K562 (cell line): Measurements from ENCODE around the gene TEKT2. TPM values are rescaled to one million over a fixed set of nuclear protein-coding genes. Genes with fewer than 3 reads are reported as not detected.

Experiments used
- ATAC-seq: fragments of 200-7000 bp; cut with Tn5 transposase; 3 replicates; pipeline ENCODE4 v1.9.1; 2020; ENCODE audit warnings: moderate library complexity
- BruUV-seq: library from RNA; stranded (reverse); fragments of 400-500 nt; replicated peaks from 2 replicates; lab custom pipeline; 2021; lab: Mats Ljungman, UMichigan
- CTCF ChIA-PET: fragments of 300-600 bp; formaldehyde crosslinking; extraction: SDS; loops from one replicate; lab custom pipeline; 2021; ENCODE audit warnings: low intra/inter-chr PET ratio; lab: Yijun Ruan, JAX
- POLR2A ChIA-PET: fragments of 300-600, 350-650 bp; sonication (Branson Sonifier 250); formaldehyde crosslinking; extraction: SDS; loops from one replicate; lab custom pipeline; 2021; ENCODE audit warnings: antibody characterized with exemption, inconsistent platforms; lab: Yijun Ruan, JAX
- DNase-seq, 4 experiments: peaks; one replicate each; pipeline versions ENCODE4 v3.0.0 to v3.0.0-alpha.2; 2011 to 2018; ENCODE audit warnings: low spot score in 3 of 4, mixed read lengths in 3 of 4; ENCODE audit errors: extremely low read depth in 1 of 4
- FAIRE-seq: peaks from 2 replicates; lab custom pipeline; 2011; peaks lifted over from hg19 to GRCh38; lab: Jason Lieb, UNC
- H2AFZ ChIP-seq: 2 replicates; pipeline ENCODE4 v1.6.0; 2011; ENCODE audit warnings: low read depth, low read length, control low read depth, inconsistent platforms
- H3K27ac ChIP-seq: fragments of 200-600 bp; 3 replicates; pipeline ENCODE4 v1.8.0; 2011; ENCODE audit warnings: low read depth, mild to moderate bottlenecking, control low read depth, inconsistent platforms, low read length, moderate library complexity, mixed read lengths; ENCODE audit errors: extremely low read depth
- H3K27me3 ChIP-seq, 2 experiments: fragments of 300-600 bp in 1 of 2; 2 replicates in 1 of 2; 3 replicates in 1 of 2; pipeline versions ENCODE4 v1.6.0 to v1.8.0; 2011; ENCODE audit warnings: inconsistent platforms in 2 of 2, low read length in 2 of 2, mild to moderate bottlenecking in 1 of 2, mixed read lengths in 1 of 2, moderate library complexity in 1 of 2; ENCODE audit not compliant: control insufficient read depth in 2 of 2, insufficient read depth in 2 of 2
- H3K36me3 ChIP-seq: fragments of 300-600 bp; 3 replicates; pipeline ENCODE4 v1.8.0; 2011; ENCODE audit warnings: mild to moderate bottlenecking, low read length, inconsistent platforms; ENCODE audit not compliant: control insufficient read depth, insufficient read depth
- H3K4me1 ChIP-seq, 2 experiments: fragments of 200-600 bp in 1 of 2; replicated peaks in 1 of 2; 2 replicates in 1 of 2; 3 replicates in 1 of 2; pipeline versions ENCODE4 v1.5.1 to v1.8.0; 2011; ENCODE audit warnings: inconsistent platforms in 2 of 2, low read length in 2 of 2, mild to moderate bottlenecking in 1 of 2, mixed read lengths in 1 of 2, moderate library complexity in 1 of 2; ENCODE audit not compliant: control insufficient read depth in 2 of 2, insufficient read depth in 2 of 2
- H3K4me2 ChIP-seq: 2 replicates; pipeline ENCODE4 v1.6.1; 2011; ENCODE audit warnings: low read length, control low read depth, inconsistent platforms, mixed read lengths; ENCODE audit not compliant: insufficient read depth
- H3K4me3 ChIP-seq: fragments of 200-600 bp; sonication (generic), shearing (Covaris generic); 2 replicates; pipeline ENCODE4 v1.5.1; 2016; ENCODE audit warnings: control low read depth, inconsistent platforms
- H3K79me2 ChIP-seq: fragments of 200-600 bp; 3 replicates; pipeline ENCODE4 v1.8.0; 2011; ENCODE audit warnings: low read length, inconsistent platforms; ENCODE audit not compliant: control insufficient read depth, insufficient read depth
- H3K9ac ChIP-seq, 2 experiments: 2 replicates each; pipeline versions ENCODE4 v1.6.0 to v1.6.1; 2011; ENCODE audit warnings: low read depth in 2 of 2, low read length in 2 of 2, control low read depth in 1 of 2, inconsistent platforms in 1 of 2, mild to moderate bottlenecking in 1 of 2, mixed read lengths in 1 of 2; ENCODE audit not compliant: insufficient read depth in 1 of 2
- H3K9me1 ChIP-seq: one replicate; pipeline ENCODE4 v1.6.0; 2011; ENCODE audit warnings: inconsistent platforms, mild to moderate bottlenecking, low read length, moderate library complexity; ENCODE audit not compliant: control insufficient read depth, insufficient read depth
- H3K9me3 ChIP-seq: replicated peaks from 2 replicates; pipeline ENCODE4 v1.5.1; 2011; ENCODE audit warnings: low read depth, low read length, inconsistent platforms; ENCODE audit not compliant: control insufficient read depth, insufficient read depth
- H4K20me1 ChIP-seq: replicated peaks from 2 replicates; pipeline ENCODE4 v1.6.1; 2011; ENCODE audit warnings: low read length, inconsistent platforms, mixed read lengths; ENCODE audit not compliant: control insufficient read depth, insufficient read depth
- NRF1 ChIP-seq, 2 experiments: fragments of 450-650 bp; IDR thresholded peaks in 1 of 2; conservative IDR thresholded peaks in 1 of 2; 2 replicates each; pipeline ENCODE4 v1.6.1; 2014; ENCODE audit warnings: mild to moderate bottlenecking in 2 of 2
- ZNF124 ChIP-seq: sonication (generic); formaldehyde crosslinking; IDR thresholded peaks from 2 replicates; pipeline ENCODE4 v1.8.1; 2022; ENCODE audit warnings: missing genetic modification reagents
- WGBS: fragments of 100-300 bp; shearing (Covaris generic); methylation state at CpG from one replicate; pipeline ENCODE4 v1.1.6; 2016; ENCODE audit warnings: low coverage, mixed read lengths; ENCODE audit not compliant: insufficient coverage; ENCODE audit errors: missing lambda C conversion rate; 5-methylcytosine and 5-hydroxymethylcytosine counted together
- in situ Hi-C: fragments of 300-500 bp; cut with MboI; formaldehyde crosslinking; loops from 4 replicates; pipeline ENCODE4 v1.15.0; 2018; ENCODE audit warnings: inconsistent platforms, mixed read lengths
- intact Hi-C: fragments of 100-400 bp; cut with micrococcal nuclease; formaldehyde crosslinking; loops from 2 replicates; pipeline ENCODE4 v1.14.2; 2022
- polyA plus RNA-seq, 8 experiments: library from polyadenylated mRNA; depleted of rRNA in 4 of 8; stranded (reverse) in 5 of 8; unstranded in 3 of 8; fragments of >200 nt; fragmentation: Nextera tagmentation in 2 of 8; fragmentation: Illumina TruSeq in 1 of 8; extraction: Ambion mirVana in 2 of 8; extraction: Trizol in 1 of 8; gene quantifications; 2 replicates each; pipeline versions ENCODE4 v1.2.1 to v1.2.3, GENCODE V29; 2011 to 2014; ENCODE audit warnings: inconsistent platforms in 1 of 8, missing spikeins in 1 of 8
- total RNA-seq, 7 experiments: library from RNA; depleted of rRNA in 6 of 7; stranded (reverse); fragments of >200 nt in 6 of 7; fragmentation: Illumina TruSeq in 2 of 7; extraction: Trizol in 2 of 7; gene quantifications; 2 replicates each; pipeline versions ENCODE4 v1.2.1 to v1.2.3, GENCODE V29; 2011 to 2021; ENCODE audit warnings: low replicate concordance in 1 of 7
- TF ChIP-seq, protein P1 (sequence below): fragments of 450-650 bp; IDR thresholded peaks from 2 replicates; pipeline ENCODE4 v1.6.1; 2016

TEKT2 gene
- total and polyA plus RNA-seq, 9 of the 15 experiments (the other 6 are each of a cell fraction or from before 2014, with no cell fraction given): 0.06 to 0.94 (median 0.30) TPM; not detected in 1

- intact Hi-C loops (no loop called here), in situ Hi-C loops (no loop called here)
- peaks cover 11% of the 10 kb centered on the region; the same call in 1 of the 2 replicates for H4K20me1 ChIP-seq
- peaks cover 14% of the 10 kb centered on the region for H3K79me2 ChIP-seq
- no peak overlapping the region for H2AFZ ChIP-seq
- no peak for FAIRE-seq
- no peak overlapping the region for H3K27ac ChIP-seq
- DNase-seq: no peak
- H3K4me2 ChIP-seq: no peak overlapping the region
- no peaks in the 10 kb centered on the region for H3K27me3 ChIP-seq
- ChIA-PET CTCF (interaction anchor here (0.6 to 5.8 kb wide), 2 partner anchors 37 to 62 kb away, joined by 3 to 116 read pairs; no protein-coding TSS in a partner anchor), POLR2A (no interaction called here)
- BruUV-seq: no TSS peak
- TF ChIP-seq, protein P1, sequence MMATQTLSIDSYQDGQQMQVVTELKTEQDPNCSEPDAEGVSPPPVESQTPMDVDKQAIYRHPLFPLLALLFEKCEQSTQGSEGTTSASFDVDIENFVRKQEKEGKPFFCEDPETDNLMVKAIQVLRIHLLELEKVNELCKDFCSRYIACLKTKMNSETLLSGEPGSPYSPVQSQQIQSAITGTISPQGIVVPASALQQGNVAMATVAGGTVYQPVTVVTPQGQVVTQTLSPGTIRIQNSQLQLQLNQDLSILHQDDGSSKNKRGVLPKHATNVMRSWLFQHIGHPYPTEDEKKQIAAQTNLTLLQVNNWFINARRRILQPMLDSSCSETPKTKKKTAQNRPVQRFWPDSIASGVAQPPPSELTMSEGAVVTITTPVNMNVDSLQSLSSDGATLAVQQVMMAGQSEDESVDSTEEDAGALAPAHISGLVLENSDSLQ: peak; percentile 35; the same call in 1 of the 2 replicates
- no peak for TF ChIP-seq ZNF124 (CRISPR knock-in tag)
- peaks cover 52% of the 10 kb centered on the region for H3K36me3 ChIP-seq
- WGBS: 80% methylated on average over 5 of the region's 5 CpGs
- H3K9ac ChIP-seq: no peak overlapping the region
- no peaks in the 10 kb centered on the region for H3K9me3 ChIP-seq
- no peak overlapping the region for H3K4me3 ChIP-seq
- H3K9me1 ChIP-seq: peaks cover 4% of the 10 kb centered on the region
- no peak for ATAC-seq
- H3K4me1 ChIP-seq: peaks cover 5 to 6% of the 10 kb centered on the region in 2 experiments; a peak in 3 of 5 replicates
Observed at GRCh38 chr1:36137226-36137625, 53.3 kb downstream of the TEKT2 start.

DNA sequence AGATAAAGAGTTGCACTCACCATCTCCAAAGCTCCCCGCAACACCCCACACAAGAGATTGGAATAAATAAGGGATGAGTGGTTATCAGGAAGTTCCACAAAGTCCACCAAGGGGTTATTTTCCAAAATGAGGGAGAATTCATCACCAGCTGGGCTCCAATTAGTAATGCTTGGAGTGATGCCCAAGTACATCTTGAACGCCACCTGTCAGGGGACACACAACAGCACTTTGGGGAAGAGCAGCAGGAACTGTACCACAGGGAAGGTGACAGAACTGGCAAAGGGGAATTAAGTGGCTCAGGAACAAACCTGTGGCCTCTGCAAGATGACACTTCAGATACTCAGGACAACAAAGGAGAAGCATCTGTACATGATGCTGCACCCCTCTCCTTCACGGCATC is 53.9 kb downstream of the TEKT2 start:
- Histone ChIP-seq H2AFZ (no peak overlapping the region), H3K9ac (no peak overlapping the region), H3K9me3 (no peaks in the 10 kb centered on the region), H3K4me2 (no peak overlapping the region), H3K4me3 (no peak overlapping the region), H3K27ac (no peak overlapping the region), H3K79me2 (peaks cover 18% of the 10 kb centered on the region), H3K36me3 (peaks cover 55% of the 10 kb centered on the region), H3K9me1 (peaks cover 4% of the 10 kb centered on the region), H4K20me1 (peaks cover 11% of the 10 kb centered on the region; the same call in 1 of the 2 replicates), H3K27me3 (no peaks in the 10 kb centered on the region), H3K4me1 (peaks cover 5 to 6% of the 10 kb centered on the region in 2 experiments; a peak in 3 of 5 replicates)
- WGBS: 92% methylated on average over 3 of the region's 3 CpGs
- no peak for TF ChIP-seq NRF1 (conservative IDR thresholded peaks at IDR 0.05 in 1 of 2, IDR thresholded peaks at IDR 0.05 in 1 of 2)
- no peak for DNase-seq
- POLR2A ChIA-PET: no interaction called here
- ATAC-seq: no peak
- in situ Hi-C loops (no loop called here), intact Hi-C loops (no loop called here)
- CTCF ChIA-PET: interaction anchor here (0.6 to 5.8 kb wide), 2 partner anchors 38 to 118 kb away, joined by 3 to 116 read pairs; no protein-coding TSS in a partner anchor
- no TSS peak for BruUV-seq
- FAIRE-seq: no peak

Other genes with a start within 250 kb of the TEKT2 start
Only the 7 nearest of the 9 such genes appear.
- gene AGO1, start 200.9 kb upstream of the TEKT2 start, total RNA-seq (2014; rRNA removed): 26.0 and 30.2 TPM in 2 replicates
- gene AGO1, start 200.9 kb upstream of the TEKT2 start, total RNA-seq (2014; rRNA removed; fragmentation: Illumina TruSeq; extraction: Trizol): 27.4 and 29.5 TPM in 2 replicates
- gene AGO1, start 200.9 kb upstream of the TEKT2 start, total RNA-seq (2015; rRNA removed; fragmentation: Illumina TruSeq; extraction: Trizol): 26.1 and 26.5 TPM in 2 replicates
- 59.4 and 64.2 TPM in 2 replicates for gene AGO1, start 200.9 kb upstream of the TEKT2 start, total RNA-seq (2021)
- gene AGO1, start 200.9 kb upstream of the TEKT2 start, polyA plus RNA-seq (2011; rRNA removed): 21.2 and 25.7 TPM in 2 replicates
- gene AGO1, start 200.9 kb upstream of the TEKT2 start, polyA plus RNA-seq (2014; fragmentation: Illumina TruSeq; extraction: Trizol): 25.7 and 27.1 TPM in 2 replicates
- 10 to 100 TPM in 1 of 2 experiments, 1 to 10 TPM in 1; 7.3 to 13.3 TPM for gene AGO1, start 200.9 kb upstream of the TEKT2 start, polyA plus RNA-seq (2014; fragmentation: Nextera tagmentation; extraction: Ambion mirVana)
- 20.8 and 21.2 TPM in 2 replicates for gene AGO1, start 200.9 kb upstream of the TEKT2 start, polyA plus RNA-seq (2014; rRNA removed)
- 19.2 and 21.8 TPM in 2 replicates for gene AGO3, start 153.0 kb upstream of the TEKT2 start, total RNA-seq (2014; rRNA removed)
- 31.2 and 36.0 TPM in 2 replicates for gene AGO3, start 153.0 kb upstream of the TEKT2 start, total RNA-seq (2014; rRNA removed; fragmentation: Illumina TruSeq; extraction: Trizol)
- gene AGO3, start 153.0 kb upstream of the TEKT2 start, total RNA-seq (2015; rRNA removed; fragmentation: Illumina TruSeq; extraction: Trizol): 22.7 and 24.6 TPM in 2 replicates
- 26.3 and 31.1 TPM in 2 replicates for gene AGO3, start 153.0 kb upstream of the TEKT2 start, total RNA-seq (2021)
- 41.5 and 47.3 TPM in 2 replicates for gene AGO3, start 153.0 kb upstream of the TEKT2 start, polyA plus RNA-seq (2011; rRNA removed)
- 25.7 and 28.4 TPM in 2 replicates for gene AGO3, start 153.0 kb upstream of the TEKT2 start, polyA plus RNA-seq (2014; fragmentation: Illumina TruSeq; extraction: Trizol)
- gene AGO3, start 153.0 kb upstream of the TEKT2 start, polyA plus RNA-seq (2014; fragmentation: Nextera tagmentation; extraction: Ambion mirVana): 1 to 10 TPM; 4.5 to 4.6 TPM
- 17.3 and 20.3 TPM in 2 replicates for gene AGO3, start 153.0 kb upstream of the TEKT2 start, polyA plus RNA-seq (2014; rRNA removed)
- gene ADPRS, start 4.8 kb downstream of the TEKT2 start, total RNA-seq (2014; rRNA removed): 40.0 and 52.5 TPM in 2 replicates
- 15.1 and 21.2 TPM in 2 replicates for gene ADPRS, start 4.8 kb downstream of the TEKT2 start, total RNA-seq (2014; rRNA removed; fragmentation: Illumina TruSeq; extraction: Trizol)
- gene ADPRS, start 4.8 kb downstream of the TEKT2 start, total RNA-seq (2015; rRNA removed; fragmentation: Illumina TruSeq; extraction: Trizol): 26.7 and 27.4 TPM in 2 replicates
- 30.9 and 33.4 TPM in 2 replicates for gene ADPRS, start 4.8 kb downstream of the TEKT2 start, total RNA-seq (2021)
- gene ADPRS, start 4.8 kb downstream of the TEKT2 start, polyA plus RNA-seq (2011; rRNA removed): 34.4 and 37.0 TPM in 2 replicates
- gene ADPRS, start 4.8 kb downstream of the TEKT2 start, polyA plus RNA-seq (2014; fragmentation: Illumina TruSeq; extraction: Trizol): 25.2 and 26.7 TPM in 2 replicates
- 1 to 10 TPM; 5.9 to 8.4 TPM for gene ADPRS, start 4.8 kb downstream of the TEKT2 start, polyA plus RNA-seq (2014; fragmentation: Nextera tagmentation; extraction: Ambion mirVana)
- gene ADPRS, start 4.8 kb downstream of the TEKT2 start, polyA plus RNA-seq (2014; rRNA removed): 29.9 and 37.2 TPM in 2 replicates
- 0.14 TPM in 1 of 2 replicates, not detected in the other for gene COL8A2, start 41.1 kb downstream of the TEKT2 start, total RNA-seq (2014; rRNA removed)
- gene COL8A2, start 41.1 kb downstream of the TEKT2 start, total RNA-seq (2014; rRNA removed; fragmentation: Illumina TruSeq; extraction: Trizol): 0.03 TPM in 1 of 2 replicates, not detected in the other
- gene COL8A2, start 41.1 kb downstream of the TEKT2 start, total RNA-seq (2015; rRNA removed; fragmentation: Illumina TruSeq; extraction: Trizol): not detected in 2 replicates
- gene COL8A2, start 41.1 kb downstream of the TEKT2 start, total RNA-seq (2021): 0.04 and 0.09 TPM in 2 replicates
- 0.04 TPM in 2 replicates for gene COL8A2, start 41.1 kb downstream of the TEKT2 start, polyA plus RNA-seq (2011; rRNA removed)
- gene COL8A2, start 41.1 kb downstream of the TEKT2 start, polyA plus RNA-seq (2014; fragmentation: Illumina TruSeq; extraction: Trizol): 0.07 TPM in 1 of 2 replicates, not detected in the other
- not detected for gene COL8A2, start 41.1 kb downstream of the TEKT2 start, polyA plus RNA-seq (2014; fragmentation: Nextera tagmentation; extraction: Ambion mirVana)
- gene COL8A2, start 41.1 kb downstream of the TEKT2 start, polyA plus RNA-seq (2014; rRNA removed): 0.03 TPM in 1 of 2 replicates, not detected in the other
- 132 and 141 TPM in 2 replicates for gene TRAPPC3, start 65.4 kb downstream of the TEKT2 start, total RNA-seq (2014; rRNA removed)
- gene TRAPPC3, start 65.4 kb downstream of the TEKT2 start, total RNA-seq (2014; rRNA removed; fragmentation: Illumina TruSeq; extraction: Trizol): 109 and 114 TPM in 2 replicates
- 112 and 115 TPM in 2 replicates for gene TRAPPC3, start 65.4 kb downstream of the TEKT2 start, total RNA-seq (2015; rRNA removed; fragmentation: Illumina TruSeq; extraction: Trizol)
- 83.4 and 90.9 TPM in 2 replicates for gene TRAPPC3, start 65.4 kb downstream of the TEKT2 start, total RNA-seq (2021)
- gene TRAPPC3, start 65.4 kb downstream of the TEKT2 start, polyA plus RNA-seq (2011; rRNA removed): 128 and 141 TPM in 2 replicates
- 127 and 140 TPM in 2 replicates for gene TRAPPC3, start 65.4 kb downstream of the TEKT2 start, polyA plus RNA-seq (2014; fragmentation: Illumina TruSeq; extraction: Trizol)
- 10 to 100 TPM; 20.6 to 41.8 TPM for gene TRAPPC3, start 65.4 kb downstream of the TEKT2 start, polyA plus RNA-seq (2014; fragmentation: Nextera tagmentation; extraction: Ambion mirVana)
- gene TRAPPC3, start 65.4 kb downstream of the TEKT2 start, polyA plus RNA-seq (2014; rRNA removed): 119 and 142 TPM in 2 replicates
- gene MAP7D1, start 72.1 kb downstream of the TEKT2 start, total RNA-seq (2014; rRNA removed): 72.8 and 74.4 TPM in 2 replicates
- gene MAP7D1, start 72.1 kb downstream of the TEKT2 start, total RNA-seq (2014; rRNA removed; fragmentation: Illumina TruSeq; extraction: Trizol): 17.4 and 20.8 TPM in 2 replicates
- 34.5 and 37.8 TPM in 2 replicates for gene MAP7D1, start 72.1 kb downstream of the TEKT2 start, total RNA-seq (2015; rRNA removed; fragmentation: Illumina TruSeq; extraction: Trizol)
- gene MAP7D1, start 72.1 kb downstream of the TEKT2 start, total RNA-seq (2021): 101 and 108 TPM in 2 replicates
- gene MAP7D1, start 72.1 kb downstream of the TEKT2 start, polyA plus RNA-seq (2011; rRNA removed): 17.2 and 18.4 TPM in 2 replicates
- gene MAP7D1, start 72.1 kb downstream of the TEKT2 start, polyA plus RNA-seq (2014; fragmentation: Illumina TruSeq; extraction: Trizol): 49.2 and 53.7 TPM in 2 replicates
- 1 to 10 TPM; 3.6 to 4.4 TPM for gene MAP7D1, start 72.1 kb downstream of the TEKT2 start, polyA plus RNA-seq (2014; fragmentation: Nextera tagmentation; extraction: Ambion mirVana)
- gene MAP7D1, start 72.1 kb downstream of the TEKT2 start, polyA plus RNA-seq (2014; rRNA removed): 53.8 and 54.7 TPM in 2 replicates
- gene THRAP3, start 140.3 kb downstream of the TEKT2 start, total RNA-seq (2014; rRNA removed): 67.9 and 70.5 TPM in 2 replicates
- 100 and 118 TPM in 2 replicates for gene THRAP3, start 140.3 kb downstream of the TEKT2 start, total RNA-seq (2014; rRNA removed; fragmentation: Illumina TruSeq; extraction: Trizol)
- gene THRAP3, start 140.3 kb downstream of the TEKT2 start, total RNA-seq (2015; rRNA removed; fragmentation: Illumina TruSeq; extraction: Trizol): 125 and 128 TPM in 2 replicates
- gene THRAP3, start 140.3 kb downstream of the TEKT2 start, total RNA-seq (2021): 107 and 123 TPM in 2 replicates
- gene THRAP3, start 140.3 kb downstream of the TEKT2 start, polyA plus RNA-seq (2011; rRNA removed): 101 and 113 TPM in 2 replicates
- gene THRAP3, start 140.3 kb downstream of the TEKT2 start, polyA plus RNA-seq (2014; fragmentation: Illumina TruSeq; extraction: Trizol): 133 TPM in 2 replicates
- gene THRAP3, start 140.3 kb downstream of the TEKT2 start, polyA plus RNA-seq (2014; fragmentation: Nextera tagmentation; extraction: Ambion mirVana): 100 to 1,000 TPM in 1 of 2 experiments, 10 to 100 TPM in 1; 66.2 to 135 TPM
- 76.9 and 99.0 TPM in 2 replicates for gene THRAP3, start 140.3 kb downstream of the TEKT2 start, polyA plus RNA-seq (2014; rRNA removed)